Measurements from ENCODE around the gene RNF14. TPM values are rescaled to one million over a fixed set of nuclear protein-coding genes. Genes with fewer than 3 reads are reported as not detected.

Gene RNF14
- total and polyA plus RNA-seq, 9 of the 15 experiments (the other 6 are each of a cell fraction or from before 2014, with no cell fraction given) = 36.3 to 140 (median 75.1) TPM

- TF ChIP-seq STAT6 (CRISPR knock-in tag; IDR thresholded peaks at IDR 0.05) (no peak), E4F1 (CRISPR knock-in tag; IDR thresholded peaks at IDR 0.05; ENCODE audit: borderline replicate concordance) (no peak), KDM1A (IDR thresholded peaks at IDR 0.05) (no peak), MXI1 (IDR thresholded peaks at IDR 0.05; ENCODE audit: low read depth, low read length) (no peak; the same call in 1 of the 2 replicates), BMI1 (IDR thresholded peaks at IDR 0.05; ENCODE audit: low read length) (no peak), CCAR2 (IDR thresholded peaks at IDR 0.05; ENCODE audit: low read depth, low read length) (no peak), U2AF1 (optimal IDR thresholded peaks at IDR 0.05; ENCODE audit: low read depth, low read length) (no peak), POLR2AphosphoS5 (IDR thresholded peaks at IDR 0.05; ENCODE audit: control insufficient read depth, insufficient read depth, low read depth, low read length) (peak; percentile 90), KLF6 (CRISPR knock-in tag; IDR thresholded peaks at IDR 0.05; ENCODE audit: borderline replicate concordance) (peak; percentile 71; the same call in 1 of the 2 replicates), CEBPB (tag; IDR thresholded peaks at IDR 0.05) (no peak), GTF2E2 (tag; IDR thresholded peaks at IDR 0.05) (peak; percentile 84), NR4A1 (CRISPR knock-in tag; IDR thresholded peaks at IDR 0.05) (0 out of 2 replicates have a peak, but pooled peaks have one; percentile 47), NR4A1 (tag; IDR thresholded peaks at IDR 0.05) (no peak), NR2C2 (CRISPR knock-in tag; IDR thresholded peaks at IDR 0.05) (peak; percentile 30; the same call in 1 of the 2 replicates), NR2C2 (tag; IDR thresholded peaks at IDR 0.05) (peak; percentile 60; the same call in 1 of the 2 replicates), ZNF232 (CRISPR knock-in tag; IDR thresholded peaks at IDR 0.05) (0 out of 2 replicates have a peak, but pooled peaks have one; percentile 72), TBP (optimal IDR thresholded peaks at IDR 0.05; ENCODE audit: low read depth, low read length) (peak; percentile 82), JUN (IDR thresholded peaks at IDR 0.05; ENCODE audit: borderline replicate concordance, low read depth, low read length) (no peak), JUN (CRISPR knock-in tag; IDR thresholded peaks at IDR 0.05; ENCODE audit: borderline replicate concordance) (no peak; the same call in 1 of the 2 replicates), ZKSCAN1 (IDR thresholded peaks at IDR 0.05; ENCODE audit: low read depth, low read length) (peak; percentile 57), TRIM24 (IDR thresholded peaks at IDR 0.05) (peak in 1 of 2 experiments; percentile 67; a peak in 2 of 4 replicates), XRCC5 (IDR thresholded peaks at IDR 0.05; ENCODE audit: low read depth, low read length) (no peak), KLF1 (tag; IDR thresholded peaks at IDR 0.05) (peak; percentile 65; the same call in 1 of the 2 replicates), HIVEP1 (CRISPR knock-in tag; IDR thresholded peaks at IDR 0.05) (0 out of 2 replicates have a peak, but pooled peaks have one; percentile 50)
These were observed at the start of gene RNF14 (continued) for GRCh38 chr5:141968914-141969608.

Measured in K562 (cell line).